ENCODE data around the gene TFB1M. TPM values are rescaled to one million over a fixed set of nuclear protein-coding genes. Genes with fewer than 3 reads are reported as not detected.

Gene TFB1M
- total RNA-seq, 1 donor from 2014 or later: 20.6 TPM

GRCh38 chr6:155328074-155328538, 13.8 kb upstream of the TFB1M start:
- no peak for DNase-seq
- Histone ChIP-seq H3K36me3 (no peaks in the 10 kb centered on the region), H3K4me3 (no peak overlapping the region), H3K9me3 (no peaks in the 10 kb centered on the region), H3K27me3 (ENCODE audit: low read depth) (no peaks in the 10 kb centered on the region), H3K27ac (no peak overlapping the region), H3K4me1 (peaks cover 5% of the 10 kb centered on the region)
- no peak for TF ChIP-seq CTCF (IDR thresholded peaks at IDR 0.05)
- intact Hi-C loops (cut with DNase I): loop anchor here (5.0 kb wide), 1 partner anchor 204 kb away; no protein-coding TSS in a partner anchor
- no peak for ATAC-seq

DNA sequence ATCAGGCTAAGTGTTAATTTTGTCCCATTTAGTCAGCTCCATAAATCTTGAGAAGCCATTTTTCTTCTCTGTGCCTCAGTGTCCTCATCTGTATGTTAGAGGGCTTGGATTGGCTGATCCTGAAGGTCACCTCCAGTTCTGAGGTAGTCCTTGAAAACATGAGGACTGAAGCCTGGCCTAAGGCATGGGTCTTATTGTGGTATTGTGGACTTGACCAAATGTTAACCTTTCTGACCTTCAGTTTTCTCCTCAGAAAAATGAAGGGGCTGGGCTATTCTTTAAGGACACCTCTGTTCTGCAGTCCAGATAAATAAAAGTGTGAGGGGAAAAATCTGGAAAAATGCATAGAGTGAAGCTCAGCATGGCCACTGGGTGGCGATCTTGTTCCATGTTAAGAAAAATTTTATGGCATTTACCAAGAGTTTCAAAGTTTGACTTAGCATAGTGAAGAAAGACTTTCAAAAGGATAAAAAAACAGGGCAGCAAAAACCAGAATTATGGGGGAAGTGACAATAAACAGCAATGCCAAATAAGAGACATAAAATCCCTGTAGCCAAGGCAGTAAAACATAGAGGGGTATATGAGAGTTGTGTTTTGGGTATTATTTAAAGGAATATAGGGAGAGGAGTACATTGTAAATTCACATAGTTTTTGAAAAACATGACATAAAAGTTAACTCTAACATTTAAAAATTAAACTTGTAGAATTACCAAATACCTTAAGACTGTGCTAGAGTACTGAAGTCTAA, 13.2 kb upstream of the TFB1M start:
- no peaks in the 10 kb centered on the region for H3K9me3 ChIP-seq
- no peak overlapping the region for H3K27ac ChIP-seq
- H3K27me3 ChIP-seq (ENCODE audit: low read depth): no peaks in the 10 kb centered on the region
- peaks cover 5% of the 10 kb centered on the region for H3K4me1 ChIP-seq
- H3K36me3 ChIP-seq: no peaks in the 10 kb centered on the region
- ATAC-seq: peak; percentile 74 to 81
- TF ChIP-seq CTCF (IDR thresholded peaks at IDR 0.05): peak; percentile 81
- no peak overlapping the region for H3K4me3 ChIP-seq
- intact Hi-C loops (cut with DNase I): loop anchor here (5.0 kb wide), 1 partner anchor 205 kb away; no protein-coding TSS in a partner anchor
- peak; percentile 52 for DNase-seq

- Histone ChIP-seq H3K27ac (no peak overlapping the region), H3K4me1 (peaks cover 5% of the 10 kb centered on the region), H3K4me3 (no peak overlapping the region), H3K9me3 (no peaks in the 10 kb centered on the region), H3K27me3 (ENCODE audit: low read depth) (no peaks in the 10 kb centered on the region), H3K36me3 (no peaks in the 10 kb centered on the region)
- intact Hi-C loops (cut with DNase I): loop anchor here (5.0 kb wide), 1 partner anchor 206 kb away; no protein-coding TSS in a partner anchor
- no peak for TF ChIP-seq CTCF (IDR thresholded peaks at IDR 0.05)
- DNase-seq: no peak
- no peak for ATAC-seq
Measured at GRCh38 chr6:155325700-155326516, 11.6 kb upstream of the TFB1M start.

DNA sequence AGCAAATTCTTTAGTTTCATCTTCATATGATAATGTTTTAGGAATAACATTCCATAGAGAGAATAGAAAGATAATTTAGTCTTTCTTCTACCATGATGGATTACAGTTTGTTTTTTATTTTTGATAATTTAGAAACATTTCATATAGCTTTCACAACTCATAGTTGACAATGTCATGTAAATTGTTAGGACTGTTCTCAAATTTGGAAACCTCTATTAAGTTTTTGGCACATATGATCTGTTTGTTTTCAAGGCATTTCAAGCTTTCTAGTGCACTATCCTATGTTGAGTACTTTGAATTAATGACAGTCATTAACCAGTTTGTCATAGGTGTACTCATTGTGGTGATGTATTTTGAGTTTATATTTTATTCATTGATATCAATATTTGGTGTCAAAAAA, 10.7 kb upstream of the TFB1M start:
- Histone ChIP-seq H3K27me3 (ENCODE audit: low read depth) (no peaks in the 10 kb centered on the region), H3K36me3 (no peaks in the 10 kb centered on the region), H3K9me3 (no peaks in the 10 kb centered on the region), H3K4me1 (peaks cover 5% of the 10 kb centered on the region), H3K27ac (no peak overlapping the region), H3K4me3 (no peak overlapping the region)
- no peak for ATAC-seq
- no peak for TF ChIP-seq CTCF (IDR thresholded peaks at IDR 0.05)
- intact Hi-C loops (cut with DNase I): loop anchor here (5.0 kb wide), 1 partner anchor 207 kb away; no protein-coding TSS in a partner anchor
- no peak for DNase-seq

GRCh38 chr6:155324172-155324571, 9.9 kb upstream of the TFB1M start:
- Histone ChIP-seq H3K27me3 (ENCODE audit: low read depth) (no peaks in the 10 kb centered on the region), H3K9me3 (no peaks in the 10 kb centered on the region), H3K27ac (no peak overlapping the region), H3K36me3 (no peaks in the 10 kb centered on the region), H3K4me1 (peaks cover 5% of the 10 kb centered on the region), H3K4me3 (no peak overlapping the region)
- intact Hi-C loops (cut with DNase I): no loop called here
- no peak for ATAC-seq
- TF ChIP-seq CTCF (IDR thresholded peaks at IDR 0.05): no peak
- DNase-seq: no peak
